Stimulated activated CD8-positive, alpha-beta memory T cell treated with anti-CD3 and anti-CD28 coated beads, Interleukin-7, amount 100 ng/mL, for 24 hours (primary cell): ENCODE data around the gene ZNF514.

Experiments used
- DNase-seq: peaks from one replicate; pipeline ENCODE4 v3.0.0-alpha.2; 2020; ENCODE audit warnings: low read depth

ZNF514 gene

DNA sequence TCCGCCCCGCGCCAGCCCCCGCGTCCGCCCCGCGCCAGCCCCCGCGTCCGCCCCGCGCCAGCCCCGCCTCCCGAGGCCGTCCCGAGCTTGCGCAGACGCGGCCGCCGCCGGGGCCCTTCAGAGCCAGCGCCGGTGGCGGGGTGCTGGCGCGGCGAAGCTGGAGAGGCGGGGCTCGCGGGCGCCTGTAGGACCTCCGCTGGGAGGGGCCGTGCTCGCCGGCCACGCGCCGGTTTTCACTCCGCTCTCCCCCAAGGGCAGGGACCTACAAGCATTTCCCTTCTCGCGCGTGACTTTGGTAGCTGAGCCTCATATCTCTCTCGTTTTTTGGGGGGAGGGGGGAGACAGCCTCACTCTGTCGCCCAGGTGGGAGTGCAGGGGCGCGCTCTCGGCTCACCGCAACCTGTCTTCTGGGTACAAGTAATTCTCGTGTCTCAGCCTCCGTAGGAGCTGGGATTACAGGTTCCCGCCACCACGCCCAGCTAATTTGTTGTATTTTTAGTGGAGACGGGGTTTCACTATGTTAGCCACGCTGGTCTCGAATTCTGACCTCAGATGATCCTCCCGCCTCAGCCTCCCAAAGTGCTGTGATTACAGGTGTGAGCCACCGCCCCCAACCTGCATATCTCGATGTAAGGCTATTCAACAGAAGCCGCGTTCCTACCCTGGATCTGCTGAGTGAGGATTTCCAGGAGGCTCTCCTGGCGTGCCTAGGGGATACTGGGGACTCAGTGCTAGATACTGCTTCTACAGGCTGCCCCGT is at the start of gene ZNF514:
TSS of gene ZNF514 (minus strand) at position 159 of the 760 bp plus-strand sequence. CDS start 6,595 bp downstream, outside the sequence.
- peak; percentile 49 for DNase-seq

DNA sequence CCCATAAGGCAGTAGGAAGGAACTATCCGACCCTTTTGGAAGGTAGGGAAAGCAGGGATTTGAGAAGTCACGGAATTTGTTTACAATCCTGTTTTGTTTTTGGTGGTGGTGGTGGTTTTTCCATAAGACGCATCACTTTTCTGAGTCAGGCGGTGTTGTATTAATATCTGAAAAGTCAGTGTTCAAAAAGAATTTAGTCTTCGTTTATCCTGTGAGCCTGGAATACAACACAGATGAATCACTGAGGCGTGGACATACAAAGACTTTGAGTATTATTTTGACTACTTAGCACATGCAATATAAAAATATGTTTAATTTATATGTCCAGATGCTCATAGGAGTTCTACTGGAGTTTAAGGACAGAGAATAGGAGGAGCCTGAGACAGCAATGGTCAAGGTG is 48.5 kb upstream of the ZNF514 start:
- DNase-seq: no peak

DNA sequence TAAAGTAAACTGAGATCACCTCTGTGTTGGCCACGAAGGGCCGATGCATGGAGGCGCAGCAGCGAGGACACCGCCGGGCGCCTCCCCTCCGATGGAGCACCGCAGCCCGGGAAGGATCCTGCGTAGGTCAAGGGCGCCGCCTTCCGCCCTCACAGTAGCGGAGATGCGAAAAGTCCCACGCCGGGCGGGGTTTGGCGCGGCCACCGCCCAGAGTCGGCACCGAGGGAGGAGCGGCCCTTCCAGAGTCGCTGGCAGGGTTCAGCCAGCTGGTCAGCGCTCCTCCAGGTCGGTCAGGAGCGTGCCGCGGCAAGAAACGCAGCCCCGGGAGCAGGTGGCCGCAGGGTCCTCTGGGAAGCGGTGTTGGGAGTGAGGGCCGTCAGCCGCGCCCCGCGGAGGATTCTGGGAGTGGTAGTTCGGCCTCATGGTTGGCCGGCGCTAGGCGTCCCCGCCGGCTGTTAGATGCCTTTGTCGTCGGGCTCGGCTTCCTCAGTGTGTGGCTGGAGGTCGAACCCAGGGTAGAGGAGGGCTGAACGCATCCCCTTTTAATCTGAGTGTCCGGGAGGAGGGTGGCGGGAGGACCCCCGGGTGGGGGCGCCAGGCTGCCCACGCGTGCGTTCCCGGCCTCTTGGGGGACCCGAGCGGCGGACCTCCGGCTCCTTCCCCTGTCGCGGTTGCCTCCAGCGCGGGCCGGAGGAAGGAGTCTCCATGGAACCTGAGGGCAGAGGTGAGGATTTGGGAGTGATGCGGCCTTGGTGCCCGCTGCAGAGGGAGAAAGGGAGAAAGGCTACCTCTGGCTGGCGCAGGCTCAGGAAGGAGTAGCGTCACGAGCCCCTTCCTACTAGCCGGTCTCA is 47.7 kb upstream of the ZNF514 start, which contains the start of gene ZNF892:
TSS of gene ZNF892 (plus strand) at position 411 of the 851 bp plus-strand sequence. CDS start at position 706, 295 bp downstream.
- peak; percentile 66 for DNase-seq

DNA sequence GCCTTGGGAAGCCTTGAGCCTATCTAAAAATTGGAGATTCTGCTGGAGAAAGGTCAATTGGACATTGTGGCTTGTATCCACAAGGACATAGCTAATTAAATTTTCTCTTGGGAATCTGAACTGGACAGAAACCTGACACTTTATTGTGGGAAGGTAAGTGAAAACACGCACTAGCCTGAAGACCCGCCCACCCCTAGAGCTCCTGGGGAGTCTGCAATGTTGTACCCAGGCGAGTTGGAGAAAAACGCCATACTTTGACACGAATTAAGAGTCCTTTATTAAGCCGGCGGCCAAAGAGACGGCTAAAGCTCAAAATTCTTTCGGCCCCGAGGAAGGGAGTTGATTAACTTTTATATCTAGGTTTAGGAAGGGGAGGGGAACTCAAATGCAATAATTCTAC is 46.4 kb upstream of the ZNF514 start:
- DNase-seq: no peak

DNA sequence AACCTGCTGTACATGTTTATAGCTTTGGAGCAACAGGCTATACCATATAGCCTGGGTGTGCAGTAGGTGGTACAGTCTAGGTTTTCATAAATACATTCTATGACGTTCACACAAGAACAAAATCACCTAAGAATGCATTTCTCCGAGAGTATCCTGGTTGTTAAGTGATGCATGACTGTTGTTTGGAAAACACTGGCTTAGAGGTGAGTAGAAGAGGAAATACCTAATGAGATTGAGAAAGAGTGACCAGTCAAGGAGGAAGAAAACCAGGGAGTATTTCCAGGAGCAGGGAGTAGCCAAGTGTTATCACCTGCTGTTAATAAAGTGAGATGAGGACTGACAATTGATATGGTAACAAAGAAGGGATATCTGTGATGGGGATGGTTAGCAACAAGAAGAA is 44.7 kb upstream of the ZNF514 start:
- DNase-seq: no peak

DNA sequence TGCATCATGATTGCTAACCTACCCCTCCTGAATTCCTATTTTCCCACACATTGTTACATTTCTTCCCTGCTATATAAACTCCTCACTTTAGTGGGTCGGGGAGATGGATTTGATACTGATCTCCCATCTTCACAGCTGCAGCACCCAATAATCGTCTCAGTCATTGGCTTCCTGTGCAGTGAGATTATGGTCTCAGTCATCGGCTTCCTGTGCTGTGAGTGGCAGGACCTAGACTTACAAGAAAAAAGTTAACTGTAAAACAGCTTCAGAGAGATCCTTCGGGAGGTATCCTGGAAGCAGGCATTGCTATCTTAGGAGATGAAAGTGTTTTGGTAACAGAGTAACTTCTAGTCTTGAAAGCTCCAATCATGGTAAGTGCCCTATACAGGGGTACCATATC is 44.3 kb upstream of the ZNF514 start:
- no peak for DNase-seq

DNA sequence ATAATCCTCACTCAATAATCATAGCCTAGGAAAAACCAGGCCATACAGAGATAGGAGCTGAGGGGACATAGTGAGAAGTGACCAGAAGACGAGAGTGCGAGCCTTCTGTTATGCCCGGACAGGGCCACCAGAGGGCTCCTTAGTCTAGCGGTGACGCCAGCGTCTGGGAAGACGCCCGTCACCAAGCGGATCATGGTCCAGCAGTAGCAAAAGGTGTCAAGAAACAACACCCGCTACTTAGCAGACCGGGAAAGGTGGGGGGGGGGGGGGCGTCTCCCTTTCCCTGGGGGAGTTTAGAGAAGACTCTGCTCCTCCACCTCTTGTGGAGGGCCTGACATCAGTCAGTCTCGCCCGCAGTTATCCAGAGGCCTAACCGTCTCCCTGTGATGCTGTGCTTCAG is 33.3 kb upstream of the ZNF514 start:
- peak; percentile 30 for DNase-seq

DNA sequence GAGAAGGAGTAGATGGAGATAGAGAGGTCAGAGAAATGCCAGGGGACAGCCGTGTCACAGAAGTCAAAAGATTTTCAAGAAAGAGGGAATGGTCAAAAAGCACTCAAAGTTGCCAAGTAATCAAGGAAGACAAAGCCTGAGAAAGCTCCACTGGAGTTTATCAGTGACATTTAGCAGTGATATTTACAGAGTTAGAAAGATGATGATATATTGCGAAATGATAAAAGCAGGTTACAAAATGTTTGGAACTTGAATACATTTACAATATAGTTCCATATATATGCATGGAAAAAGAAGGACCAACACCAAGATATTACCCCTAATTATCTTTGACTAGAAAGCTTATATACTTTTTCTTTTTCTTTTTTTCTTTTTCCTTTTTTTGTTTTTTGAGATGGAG is 26.3 kb upstream of the ZNF514 start:
- DNase-seq: no peak

DNA sequence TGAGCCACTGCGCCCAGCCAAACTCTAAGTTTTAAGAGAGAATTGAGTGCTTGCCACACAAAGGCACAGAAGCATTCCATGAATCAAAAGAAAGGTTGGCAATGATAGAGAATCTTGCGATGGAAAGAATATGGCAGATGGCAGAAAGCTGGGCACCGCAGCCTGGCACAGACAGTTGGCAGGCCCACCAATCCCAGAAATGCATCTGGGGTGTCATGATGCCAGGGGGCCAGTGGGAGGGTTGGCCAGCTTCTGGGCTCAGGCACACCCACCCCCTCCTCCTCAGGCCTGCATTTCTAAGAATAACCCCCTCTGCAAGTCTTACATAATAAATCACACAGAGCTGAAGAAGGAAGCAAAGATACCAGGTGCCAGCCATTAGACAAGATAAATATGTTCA is 25.5 kb upstream of the ZNF514 start:
- no peak for DNase-seq

DNA sequence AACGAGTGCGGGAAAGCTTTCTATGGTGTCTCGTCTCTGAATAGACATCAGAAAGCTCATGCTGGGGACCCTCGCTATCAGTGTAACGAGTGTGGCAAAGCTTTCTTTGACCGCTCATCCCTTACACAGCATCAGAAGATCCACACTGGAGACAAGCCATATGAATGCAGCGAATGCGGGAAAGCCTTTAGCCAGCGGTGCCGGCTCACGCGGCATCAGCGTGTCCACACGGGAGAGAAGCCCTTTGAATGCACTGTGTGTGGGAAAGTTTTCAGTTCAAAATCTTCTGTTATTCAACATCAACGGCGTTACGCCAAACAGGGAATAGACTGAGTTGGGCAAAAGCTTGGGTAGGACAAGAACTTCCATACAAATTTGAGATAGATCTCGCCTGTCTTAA is 22.1 kb upstream of the ZNF514 start:
- no peak for DNase-seq

DNA sequence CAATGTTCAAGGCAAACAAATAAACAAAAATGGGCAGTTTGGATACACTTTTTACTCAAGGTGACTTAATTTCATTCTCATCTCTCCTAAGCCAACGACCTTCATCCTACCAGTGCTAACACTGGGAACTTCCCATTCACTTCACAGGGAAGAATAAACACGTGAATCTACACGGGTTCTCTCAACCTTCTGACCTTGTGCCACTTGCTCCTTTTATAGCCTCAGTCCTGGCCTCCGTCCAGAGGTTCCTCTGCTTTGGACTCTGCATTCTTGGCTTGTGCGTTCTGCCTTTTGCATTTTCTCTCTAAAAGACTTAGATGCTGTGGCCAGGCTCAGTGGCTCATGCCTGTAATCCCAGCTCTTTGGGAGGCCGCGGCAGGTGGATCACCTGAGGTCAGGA is 19.8 kb upstream of the ZNF514 start:
- DNase-seq: no peak

DNA sequence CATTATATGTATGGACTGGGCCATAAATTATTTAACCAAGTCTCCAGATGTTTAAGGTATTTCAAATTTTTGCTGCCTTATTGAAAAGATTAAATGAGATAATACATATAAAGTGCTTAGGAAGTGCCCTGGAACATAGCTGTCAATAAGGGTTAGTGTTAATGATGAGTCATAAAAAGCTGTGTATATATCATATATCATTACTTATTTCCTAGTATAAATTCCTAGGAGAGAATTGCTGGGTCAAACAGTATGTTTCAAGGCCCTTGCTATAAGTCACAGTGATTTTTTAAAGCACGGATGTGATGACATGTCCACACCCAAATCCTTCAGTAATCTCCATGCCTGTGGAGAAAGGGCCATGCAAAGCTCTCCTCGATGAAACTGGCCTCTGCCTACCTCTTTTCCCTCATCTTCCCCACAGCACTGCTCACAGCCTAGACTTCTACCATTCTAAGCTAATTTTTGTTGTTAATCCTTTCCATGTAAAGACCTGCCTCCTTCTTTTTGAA is 14.4 kb upstream of the ZNF514 start:
- no peak for DNase-seq

DNA sequence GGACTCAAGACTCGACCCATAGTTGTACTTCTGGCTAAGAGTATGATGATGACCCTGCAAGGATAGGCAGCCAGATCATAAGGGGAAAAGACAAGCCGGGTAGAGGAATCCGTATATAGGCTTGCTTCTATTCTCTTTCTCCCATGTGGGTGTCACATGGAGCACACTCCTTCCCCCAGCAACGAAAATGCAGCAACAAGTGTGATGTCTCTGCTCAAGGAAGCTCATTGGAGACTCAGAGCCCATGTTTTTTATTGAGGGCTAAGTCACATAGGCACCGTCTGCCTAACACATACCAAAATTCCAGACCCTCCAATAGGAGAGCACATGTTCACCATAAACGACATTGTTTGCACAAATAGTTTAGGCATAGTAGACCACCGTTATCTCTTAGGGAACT is 12.3 kb upstream of the ZNF514 start:
- DNase-seq: no peak

DNA sequence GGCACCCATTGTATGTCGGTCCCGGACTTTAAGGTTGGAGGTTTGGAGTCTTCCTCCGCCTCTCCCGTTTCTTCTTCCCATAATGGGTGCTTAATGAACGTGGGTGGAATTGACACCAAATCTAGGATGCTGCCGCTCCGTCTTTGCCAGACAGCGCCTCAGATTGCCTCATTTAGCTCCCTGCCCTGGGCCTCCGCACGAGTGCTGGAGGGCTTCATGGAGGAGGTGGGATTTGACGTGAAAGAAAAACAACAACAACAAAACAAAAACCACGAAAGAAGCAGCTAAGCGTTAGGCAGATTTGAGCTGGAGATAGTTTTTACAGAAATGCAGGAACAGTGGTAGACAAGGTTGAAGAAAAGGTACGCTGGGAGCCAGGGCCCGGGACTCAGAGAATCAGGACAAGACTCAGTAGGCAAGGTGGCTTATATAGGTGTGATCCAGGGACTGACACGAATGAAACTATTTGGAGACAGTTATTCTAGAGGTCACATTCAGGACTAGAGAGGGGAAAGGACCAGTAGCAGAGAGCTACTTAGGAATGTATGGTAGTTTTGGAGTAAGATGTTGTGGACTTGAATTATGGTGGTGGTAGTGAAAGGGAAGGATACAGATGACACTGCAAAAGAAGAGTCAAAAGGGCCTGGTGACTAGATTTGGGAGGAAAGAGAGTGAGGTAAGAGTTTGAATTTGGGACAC is 6.6 kb upstream of the ZNF514 start:
- no peak for DNase-seq

DNA sequence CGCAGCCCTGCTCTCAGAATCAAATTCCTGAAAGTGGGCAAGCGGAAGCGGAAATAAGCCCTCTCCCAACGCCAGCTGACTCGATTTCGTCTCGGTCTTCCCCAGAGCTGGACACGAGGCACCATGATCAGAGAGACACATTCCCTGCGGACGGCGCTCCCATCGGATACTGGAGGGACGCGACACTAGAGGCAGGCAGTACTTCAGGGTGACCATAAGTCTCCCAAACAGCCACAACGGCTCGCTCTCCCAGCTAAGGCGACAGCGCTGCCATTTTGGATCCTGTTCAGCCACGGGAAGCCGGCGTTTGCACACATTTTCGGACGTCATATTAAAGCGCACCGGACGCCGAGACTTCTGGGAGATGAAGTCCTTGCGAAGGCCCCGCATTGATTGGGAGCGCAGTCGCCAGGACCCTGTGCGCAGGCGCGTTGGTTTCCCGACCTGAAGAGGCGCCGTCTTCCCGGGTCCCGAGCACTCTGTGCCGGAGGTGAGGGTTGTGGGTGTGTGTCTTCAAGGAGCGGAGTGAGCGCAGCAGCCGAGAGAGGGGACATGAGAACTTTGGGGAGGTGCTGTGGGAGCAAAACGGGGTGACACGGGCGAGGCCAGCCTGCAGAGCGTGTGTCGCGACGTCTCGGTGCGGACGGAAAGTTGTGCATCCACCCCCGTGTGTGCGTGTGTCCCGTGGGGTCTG is 5.9 kb upstream of the ZNF514 start, which contains the start of gene ZNF2:
TSS of gene ZNF2 (plus strand) at position 439 of the 694 bp plus-strand sequence. CDS start 10,418 bp downstream, outside the sequence.
- DNase-seq: peak; percentile 96

DNA sequence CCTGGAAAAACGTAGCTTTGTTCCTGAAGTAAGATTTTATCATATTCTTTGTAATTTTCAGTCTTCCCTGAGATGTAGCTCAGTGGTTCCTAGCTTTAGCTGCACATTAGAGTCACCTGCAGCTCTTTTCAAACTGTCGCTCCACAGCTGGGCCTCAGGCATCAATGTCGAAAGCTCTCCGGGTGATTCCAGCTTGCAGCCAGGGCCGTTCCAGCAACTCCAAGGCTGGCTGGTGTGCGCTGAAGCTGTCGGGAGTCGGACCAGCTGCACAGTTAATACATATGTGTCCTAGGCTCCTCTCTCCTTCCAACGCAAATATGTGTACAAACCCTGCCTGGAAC is 5.4 kb upstream of the ZNF514 start:
- DNase-seq: no peak

DNA sequence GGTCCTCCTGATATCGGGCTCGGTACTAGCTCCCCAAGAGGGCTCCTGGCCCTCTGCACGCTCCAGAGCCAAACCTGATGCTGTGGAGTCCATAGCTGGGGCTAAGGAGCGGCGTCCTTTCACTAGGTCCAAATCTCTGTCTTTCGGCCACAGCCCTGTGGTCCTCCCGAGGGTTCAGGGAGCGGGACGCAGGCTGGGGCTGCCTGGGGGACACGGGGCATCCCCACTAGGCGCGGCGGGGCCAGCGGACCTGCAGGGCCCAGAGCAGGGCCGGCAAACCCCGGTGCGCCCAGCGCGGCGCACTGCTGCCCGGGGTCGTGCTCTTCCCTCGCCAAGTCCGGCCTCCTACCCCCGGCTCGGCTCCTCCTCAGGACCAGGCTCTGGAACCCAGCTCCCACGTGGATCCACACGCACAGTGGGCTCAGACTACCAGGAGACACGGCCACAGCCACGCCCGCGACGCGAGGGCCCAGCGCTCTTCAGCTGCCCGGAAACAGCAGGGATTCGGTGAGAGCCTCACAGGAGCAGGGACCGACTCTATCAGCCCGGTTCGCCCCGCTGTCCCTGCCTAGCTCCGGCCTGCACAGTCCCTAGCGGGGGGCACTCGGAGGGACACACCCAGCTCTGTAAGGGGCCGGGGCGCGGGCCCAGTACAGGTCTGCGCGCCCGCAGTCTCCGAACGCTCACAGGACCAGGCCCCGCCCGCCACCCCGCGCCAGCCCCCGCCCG is 593 bp downstream of the ZNF514 start:
- peak; percentile 4 for DNase-seq

DNA sequence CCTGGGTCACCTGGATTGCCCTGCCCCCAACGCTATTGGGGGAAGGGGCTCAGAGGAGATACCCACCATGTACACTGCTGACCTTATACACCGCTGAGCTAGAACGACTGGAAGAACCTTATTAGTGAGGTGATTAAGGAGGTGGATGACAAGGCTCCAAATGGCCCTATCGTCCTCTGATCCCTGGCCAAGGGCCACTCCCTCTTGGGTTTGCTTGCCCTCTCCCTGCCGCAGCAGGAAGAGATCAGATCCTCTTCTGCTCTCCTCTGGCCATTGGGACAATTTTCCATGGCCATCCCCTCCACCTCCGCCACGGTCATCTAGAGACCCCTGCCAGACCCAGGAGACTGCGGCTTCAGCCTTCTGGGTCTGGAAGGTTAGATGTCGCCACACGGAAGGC is 1.2 kb downstream of the ZNF514 start:
- no peak for DNase-seq

DNA sequence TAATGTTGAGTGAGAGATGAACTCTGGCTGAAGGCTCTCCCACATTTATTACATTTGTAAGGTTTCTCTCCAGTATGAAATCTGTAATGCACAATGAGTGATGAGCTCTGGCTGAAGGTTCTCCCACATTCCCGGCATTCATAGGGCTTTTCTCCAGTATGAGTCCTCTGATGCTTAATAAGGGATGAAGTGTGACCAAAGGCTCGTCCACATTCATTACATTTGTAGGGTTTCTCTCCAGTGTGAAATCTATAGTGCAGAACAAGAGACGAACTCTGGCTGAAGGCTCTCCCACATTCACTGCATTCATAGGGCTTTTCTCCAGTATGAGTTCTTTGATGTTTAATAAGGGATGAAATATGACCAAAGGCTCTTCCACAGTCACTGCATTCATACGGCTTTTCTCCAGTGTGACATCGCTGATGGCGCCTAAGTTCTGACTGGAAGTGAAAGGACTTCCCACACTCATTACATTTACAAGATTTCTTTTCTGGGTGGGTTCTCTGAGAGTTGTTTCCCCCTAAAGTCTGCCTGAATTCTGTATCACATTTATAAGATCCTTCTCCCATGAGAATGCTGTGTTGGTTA is 10.2 kb downstream of the ZNF514 start:
- DNase-seq: no peak

DNA sequence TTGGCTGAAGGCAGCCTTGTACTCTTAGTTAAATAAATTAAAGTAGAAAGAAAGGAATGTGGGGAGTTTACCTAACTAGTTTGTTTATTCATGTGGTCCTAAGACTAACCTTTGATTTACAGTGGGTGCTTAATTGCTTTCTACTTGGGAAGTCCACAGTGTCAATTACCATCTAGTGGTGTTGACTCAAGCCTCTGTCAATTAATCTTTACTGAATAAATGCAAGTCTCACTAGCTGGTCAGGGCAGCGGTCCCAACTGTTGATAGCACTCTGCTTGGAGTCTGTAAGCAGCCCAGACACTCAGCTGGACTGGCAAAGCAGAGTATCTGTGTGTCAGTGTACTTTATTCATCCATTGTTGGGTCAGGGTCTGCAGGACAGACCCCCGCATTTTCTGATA is 15.8 kb downstream of the ZNF514 start:
- DNase-seq: no peak

DNA sequence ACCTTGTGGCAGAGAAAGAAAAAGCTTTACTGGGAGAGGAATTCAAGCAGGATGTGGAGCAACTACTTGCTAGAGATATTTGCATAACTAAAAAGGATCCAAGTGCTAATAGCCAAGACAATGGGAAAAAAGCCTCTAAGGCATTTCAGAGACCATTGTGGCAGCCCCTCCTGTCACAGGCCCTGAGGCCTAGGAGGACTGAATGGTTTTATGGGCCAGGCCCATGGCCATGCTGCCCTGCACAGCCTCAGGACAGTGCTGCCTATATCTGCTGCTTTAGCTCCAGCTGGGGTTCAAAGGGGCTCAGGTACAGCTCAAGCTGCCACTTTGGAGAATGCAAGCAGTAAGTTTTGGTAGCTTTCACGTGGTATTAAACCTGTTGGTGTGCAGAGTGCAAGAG is 20.9 kb downstream of the ZNF514 start:
- DNase-seq: no peak
